HepG2 (cell line): Measurements from ENCODE around the gene TRIM9.

Source experiments
- MAX ChIP-seq: IDR thresholded peaks from 2 replicates; pipeline ENCODE4 v1.6.1; 2012; ENCODE audit warnings: inconsistent platforms
- RAD51 ChIP-seq: fragments of 450-650 bp; IDR thresholded peaks from 2 replicates; pipeline ENCODE4 v1.6.1; 2016; ENCODE audit warnings: borderline replicate concordance
- ZNF263 ChIP-seq: sonication (generic); formaldehyde crosslinking; IDR thresholded peaks from 2 replicates; pipeline ENCODE4 v1.4.0; 2020; ENCODE audit warnings: missing genetic modification reagents

- TF ChIP-seq MAX (no peak), RAD51 (no peak), ZNF263 (no peak)
These were observed 24.6 kb upstream of the TRIM9 start for GRCh38 chr14:51119411-51120051.
